GM20431 (cell line): Measurements from ENCODE around the gene P3H3.

ENCODE experiments used
- in situ Hi-C: fragments of 300-500 bp; cut with MseI, MboI; formaldehyde crosslinking; loops from one replicate; pipeline ENCODE4 v1.15.0; 2020; ENCODE audit warnings: low sequenced_read_pairs; ENCODE audit not compliant: unreplicated experiment

The P3H3 gene

GRCh38 chr12:6839482-6840201 is 11.4 kb downstream of the P3H3 start:
- in situ Hi-C loops = loop anchor here (25.0 kb wide), 1 partner anchor 102 kb away; no protein-coding TSS in a partner anchor

- in situ Hi-C loops = loop anchor here (25.0 kb wide), 1 partner anchor 103 kb away; no protein-coding TSS in a partner anchor
Measured at GRCh38 chr12:6840330-6840729, 12.1 kb downstream of the P3H3 start.

- in situ Hi-C loops = loop anchor here (25.0 kb wide), 1 partner anchor 104 kb away; no protein-coding TSS in a partner anchor
Measured at GRCh38 chr12:6840761-6841515, 12.7 kb downstream of the P3H3 start, which contains the start of gene GNB3. GNB3 (plus strand) TSS chr12:6840925; CDS start chr12:6841288, 363 bp downstream.

- in situ Hi-C loops = loop anchor here (25.0 kb wide), 1 partner anchor 105 kb away; no protein-coding TSS in a partner anchor
Measured at GRCh38 chr12:6842075-6842474, 13.9 kb downstream of the P3H3 start.

- in situ Hi-C loops = loop anchor here (25.0 kb wide), 1 partner anchor 106 kb away; no protein-coding TSS in a partner anchor
Measured at GRCh38 chr12:6843118-6843902, 15.1 kb downstream of the P3H3 start.

GRCh38 chr12:6845395-6845794 is 17.2 kb downstream of the P3H3 start:
- in situ Hi-C loops = loop anchor here (25.0 kb wide), 1 partner anchor 108 kb away; no protein-coding TSS in a partner anchor

GRCh38 chr12:6846316-6846869 is 18.2 kb downstream of the P3H3 start:
- in situ Hi-C loops = loop anchor here (25.0 kb wide), 1 partner anchor 109 kb away; no protein-coding TSS in a partner anchor

- in situ Hi-C loops = loop anchor here (25.0 kb wide), 1 partner anchor 110 kb away; no protein-coding TSS in a partner anchor
Measured at GRCh38 chr12:6847676-6848075, 19.5 kb downstream of the P3H3 start.

- in situ Hi-C loops = loop anchor here (25.0 kb wide), 1 partner anchor 112 kb away; no protein-coding TSS in a partner anchor
Measured at GRCh38 chr12:6849427-6849826, 21.2 kb downstream of the P3H3 start.

- in situ Hi-C loops = loop anchor here (25.0 kb wide), 1 partner anchor 113 kb away; no protein-coding TSS in a partner anchor
Measured at GRCh38 chr12:6849976-6850560, 21.9 kb downstream of the P3H3 start.

- in situ Hi-C loops = no loop called here
Measured at GRCh38 chr12:6850796-6851152, 22.6 kb downstream of the P3H3 start.

- in situ Hi-C loops = no loop called here
Measured at GRCh38 chr12:6851153-6851920, 23.1 kb downstream of the P3H3 start, which contains the start of gene CDCA3. CDCA3 (minus strand) TSS chr12:6851286; CDS start chr12:6850952, 334 bp downstream.

- in situ Hi-C loops = no loop called here
Measured at GRCh38 chr12:6851921-6852650, 23.9 kb downstream of the P3H3 start, which contains the start of gene USP5. USP5 (plus strand) TSS chr12:6852150; CDS start chr12:6852180, 30 bp downstream.

- in situ Hi-C loops = no loop called here
Measured at GRCh38 chr12:6852651-6853354, 24.6 kb downstream of the P3H3 start.

GRCh38 chr12:6853626-6854025 is 25.4 kb downstream of the P3H3 start:
- in situ Hi-C loops = no loop called here

- in situ Hi-C loops = no loop called here
Measured at GRCh38 chr12:6854036-6854435, 25.8 kb downstream of the P3H3 start.

- in situ Hi-C loops = no loop called here
Measured at GRCh38 chr12:6855322-6855721, 27.1 kb downstream of the P3H3 start.
